Smooth muscle cell (in vitro differentiated cells): ENCODE results near the gene VAPA. TPM values are rescaled to one million over a fixed set of nuclear protein-coding genes. Genes with fewer than 3 reads are reported as not detected.

Experiments used
- DNase-seq: peaks from one replicate; lab custom pipeline; 2025; ENCODE audit not compliant: unreplicated experiment; lab: John Stamatoyannopoulos, UW
- H2AFZ ChIP-seq: fragments of 200-600 bp; sonication (generic); 2 replicates; pipeline ENCODE4 v1.6.0; 2016; ENCODE audit warnings: antibody characterized with exemption, low read depth, mild to moderate bottlenecking
- H3F3A ChIP-seq: fragments of 200-600 bp; sonication (generic); 2 replicates; pipeline ENCODE4 v1.6.0; 2017; ENCODE audit warnings: antibody characterized with exemption, low read depth
- H3K27ac ChIP-seq: fragments of 200-600 bp; sonication (generic); 2 replicates; pipeline ENCODE4 v1.5.1; 2016; ENCODE audit warnings: low read depth, mild to moderate bottlenecking
- H3K27me3 ChIP-seq: fragments of 200-600 bp; sonication (generic); 2 replicates; pipeline ENCODE4 v1.6.1; 2016; ENCODE audit warnings: low read depth, mild to moderate bottlenecking
- H3K36me3 ChIP-seq: fragments of 200-600 bp; sonication (generic); 2 replicates; pipeline ENCODE4 v1.5.1; 2016; ENCODE audit warnings: low read depth
- H3K4me1 ChIP-seq: fragments of 200-600 bp; sonication (generic); 2 replicates; pipeline ENCODE4 v1.5.1; 2016; ENCODE audit warnings: low read depth
- H3K4me2 ChIP-seq: fragments of 200-600 bp; sonication (generic); 2 replicates; pipeline ENCODE4 v1.6.0; 2016; ENCODE audit warnings: mild to moderate bottlenecking
- H3K4me3 ChIP-seq: fragments of 200-600 bp; sonication (generic); 2 replicates; pipeline ENCODE4 v1.5.1; 2016; ENCODE audit warnings: mild to moderate bottlenecking
- H3K79me2 ChIP-seq: fragments of 200-600 bp; sonication (generic); 2 replicates; pipeline ENCODE4 v1.6.0; 2016; ENCODE audit warnings: low read depth, mild to moderate bottlenecking
- H3K9ac ChIP-seq: fragments of 200-600 bp; sonication (generic); 2 replicates; pipeline ENCODE4 v1.6.0; 2016; ENCODE audit warnings: low read depth
- H3K9me3 ChIP-seq: fragments of 200-600 bp; sonication (generic); replicated peaks from 2 replicates; pipeline ENCODE4 v1.5.1; 2016; ENCODE audit warnings: low read depth
- H4K20me1 ChIP-seq: fragments of 200-600 bp; sonication (generic); 2 replicates; pipeline ENCODE4 v1.6.0; 2016; ENCODE audit warnings: low read depth
- CTCF ChIP-seq: fragments of 200-600 bp; sonication (generic); IDR thresholded peaks from 2 replicates; pipeline ENCODE4 v1.5.1; 2017; ENCODE audit warnings: borderline replicate concordance, mild to moderate bottlenecking, antibody characterized with exemption; ENCODE audit not compliant: insufficient read depth, poor library complexity, severe bottlenecking
- WGBS: methylation state at CpG from one replicate; pipeline ENCODE4 v1.1.7; 2016; ENCODE audit warnings: low lambda C conversion rate; 5-methylcytosine and 5-hydroxymethylcytosine counted together
- polyA plus RNA-seq: library from polyadenylated mRNA; unstranded; fragments of >200 nt; fragmentation: Nextera tagmentation; extraction: Ambion mirVana; gene quantifications from 2 replicates; pipeline ENCODE4 v1.2.1, GENCODE V29; 2016
- total RNA-seq: library from RNA; depleted of rRNA; stranded (reverse); fragments of >200 nt; gene quantifications from 2 replicates; pipeline ENCODE4 v1.2.3, GENCODE V29; 2014

VAPA gene
- total and polyA plus RNA-seq, 2 experiments from 2014 or later: 315 to 350 TPM

- peaks cover 3% of the 10 kb centered on the region for H3K79me2 ChIP-seq
- TF ChIP-seq CTCF: no peak
- H4K20me1 ChIP-seq: no peaks in the 10 kb centered on the region
- peak overlapping the region; percentile 36 for H3K4me3 ChIP-seq
- no peak for DNase-seq
- H3K4me2 ChIP-seq: peak overlapping the region; percentile 84
- H3K27ac ChIP-seq: peak overlapping the region; percentile 86
- H3K4me1 ChIP-seq: peaks cover 17% of the 10 kb centered on the region
- H3K9me3 ChIP-seq: no peaks in the 10 kb centered on the region
- H3K27me3 ChIP-seq: no peaks in the 10 kb centered on the region
- H2AFZ ChIP-seq: no peak overlapping the region
- peak overlapping the region; percentile 71 for H3K9ac ChIP-seq
- peaks cover 12% of the 10 kb centered on the region for H3F3A ChIP-seq
- 81% methylated on average over 2 of the region's 2 CpGs for WGBS
- H3K36me3 ChIP-seq: no peaks in the 10 kb centered on the region
Observed at GRCh38 chr18:9876212-9876866, 37.5 kb upstream of the VAPA start.

GRCh38 chr18:9876867-9877654 is 36.8 kb upstream of the VAPA start:
- TF ChIP-seq CTCF: no peak

GRCh38 chr18:9877655-9878014 is 36.2 kb upstream of the VAPA start:
- Histone ChIP-seq H3K4me2 (peak overlapping the region; percentile 84), H3K36me3 (no peaks in the 10 kb centered on the region), H3K79me2 (peaks cover 3% of the 10 kb centered on the region), H4K20me1 (no peaks in the 10 kb centered on the region), H3K27me3 (no peaks in the 10 kb centered on the region), H3K4me3 (peak overlapping the region; percentile 36), H3K4me1 (peaks cover 17% of the 10 kb centered on the region), H3K9me3 (no peaks in the 10 kb centered on the region), H3K27ac (peak overlapping the region; percentile 86), H3K9ac (peak overlapping the region; percentile 71), H2AFZ (no peak overlapping the region), H3F3A (peaks cover 12% of the 10 kb centered on the region)
- TF ChIP-seq CTCF: no peak
- DNase-seq: no peak

More at GRCh38 chr18:9876867-9877654, 36.8 kb upstream of the VAPA start:
- H3K4me1 ChIP-seq: peaks cover 17% of the 10 kb centered on the region
- no peak overlapping the region for H2AFZ ChIP-seq
- peak overlapping the region; percentile 86 for H3K27ac ChIP-seq
- H3K9me3 ChIP-seq: no peaks in the 10 kb centered on the region
- DNase-seq: peak; percentile 11
- no peaks in the 10 kb centered on the region for H3K36me3 ChIP-seq
- peak overlapping the region; percentile 71 for H3K9ac ChIP-seq
- H3K27me3 ChIP-seq: no peaks in the 10 kb centered on the region
- peak overlapping the region; percentile 36 for H3K4me3 ChIP-seq
- 3% methylated on average over 9 of the region's 9 CpGs for WGBS
- peaks cover 12% of the 10 kb centered on the region for H3F3A ChIP-seq
- H3K4me2 ChIP-seq: peak overlapping the region; percentile 84
- peaks cover 3% of the 10 kb centered on the region for H3K79me2 ChIP-seq
- H4K20me1 ChIP-seq: no peaks in the 10 kb centered on the region
